A673 (cell line): ENCODE measurements around the gene SLC25A52.

Experiments
- CTCF ChIP-seq: fragments of 300-800, 200-600 bp; sonication (generic); conservative IDR thresholded peaks from 2 replicates; pipeline ENCODE4 v1.5.1; 2017; ENCODE audit warnings: low read depth, mild to moderate bottlenecking, antibody characterized with exemption, low read length, moderate library complexity, mixed read lengths
- EZH2 ChIP-seq: fragments of 200-600 bp; sonication (generic); IDR thresholded peaks from 2 replicates; pipeline ENCODE4 v1.6.1; 2017; ENCODE audit warnings: borderline replicate concordance, low read depth, mild to moderate bottlenecking, mixed read lengths, antibody characterized with exemption, low read length; ENCODE audit not compliant: poor library complexity, severe bottlenecking

- TF ChIP-seq CTCF (no peak), EZH2 (no peak)
Observed at GRCh38 chr18:31740180-31740579, 20.5 kb downstream of the SLC25A52 start.
